GM18907 (cell line): ENCODE results near the gene POMGNT2.

ENCODE experiments used
- ATAC-seq: cut with Tn5 transposase; IDR thresholded peaks from one replicate; pipeline ENCODE4 v1.9.1; 2021; ENCODE audit warnings: mild to moderate bottlenecking, moderate library complexity; ENCODE audit not compliant: unreplicated experiment

POMGNT2 gene

GRCh38 chr3:43104039-43104438 lies 1.8 kb downstream of the POMGNT2 start:
- ATAC-seq, result no peak

GRCh38 chr3:43102773-43103480 lies 3.0 kb downstream of the POMGNT2 start:
- ATAC-seq, result no peak

GRCh38 chr3:43098761-43099160 lies 7.1 kb downstream of the POMGNT2 start:
- ATAC-seq, result no peak

GRCh38 chr3:43097400-43098080 lies 8.3 kb downstream of the POMGNT2 start:
- no peak for ATAC-seq

GRCh38 chr3:43096761-43097160 lies 9.1 kb downstream of the POMGNT2 start:
- ATAC-seq, result no peak

- no peak for ATAC-seq
Observed at GRCh38 chr3:43095370-43095769, 10.5 kb downstream of the POMGNT2 start.

GRCh38 chr3:43094851-43095250 lies 11.0 kb downstream of the POMGNT2 start:
- no peak for ATAC-seq

GRCh38 chr3:43094381-43094780 lies 11.5 kb downstream of the POMGNT2 start:
- no peak for ATAC-seq

- ATAC-seq, result no peak
Observed at GRCh38 chr3:43093974-43094373, 11.9 kb downstream of the POMGNT2 start.

- no peak for ATAC-seq
Observed at GRCh38 chr3:43093006-43093405, 12.9 kb downstream of the POMGNT2 start.

- no peak for ATAC-seq
Observed at GRCh38 chr3:43091481-43091880, 14.4 kb downstream of the POMGNT2 start.

- no peak for ATAC-seq
Observed at GRCh38 chr3:43090238-43090637, 15.6 kb downstream of the POMGNT2 start.

GRCh38 chr3:43089081-43089480 lies 16.8 kb downstream of the POMGNT2 start:
- no peak for ATAC-seq

- no peak for ATAC-seq
Observed at GRCh38 chr3:43087249-43087776, 18.6 kb downstream of the POMGNT2 start.

- no peak for ATAC-seq
Observed at GRCh38 chr3:43086460-43087165, 19.3 kb downstream of the POMGNT2 start.

GRCh38 chr3:43082457-43082856 lies 23.4 kb downstream of the POMGNT2 start:
- ATAC-seq, result no peak

GRCh38 chr3:43081796-43082195 lies 24.1 kb downstream of the POMGNT2 start:
- no peak for ATAC-seq

- no peak for ATAC-seq
Observed at GRCh38 chr3:43080726-43081568, 24.9 kb downstream of the POMGNT2 start.

- ATAC-seq, result no peak
Observed at GRCh38 chr3:43079536-43080332, 26.1 kb downstream of the POMGNT2 start.

GRCh38 chr3:43077707-43078106 lies 28.2 kb downstream of the POMGNT2 start:
- no peak for ATAC-seq
